GM21825 (cell line): ENCODE measurements around the gene LRRC63.
"Not testable (repeated sequence)": the region's sequence is repeated elsewhere in the genome, so short reads cannot be mapped to it uniquely, and the experiment has no call there.

Source experiments
- ATAC-seq: cut with Tn5 transposase; IDR thresholded peaks from one replicate; pipeline ENCODE4 v1.9.1; 2021; ENCODE audit warnings: mild to moderate bottlenecking, moderate library complexity; ENCODE audit not compliant: unreplicated experiment

Gene LRRC63

DNA sequence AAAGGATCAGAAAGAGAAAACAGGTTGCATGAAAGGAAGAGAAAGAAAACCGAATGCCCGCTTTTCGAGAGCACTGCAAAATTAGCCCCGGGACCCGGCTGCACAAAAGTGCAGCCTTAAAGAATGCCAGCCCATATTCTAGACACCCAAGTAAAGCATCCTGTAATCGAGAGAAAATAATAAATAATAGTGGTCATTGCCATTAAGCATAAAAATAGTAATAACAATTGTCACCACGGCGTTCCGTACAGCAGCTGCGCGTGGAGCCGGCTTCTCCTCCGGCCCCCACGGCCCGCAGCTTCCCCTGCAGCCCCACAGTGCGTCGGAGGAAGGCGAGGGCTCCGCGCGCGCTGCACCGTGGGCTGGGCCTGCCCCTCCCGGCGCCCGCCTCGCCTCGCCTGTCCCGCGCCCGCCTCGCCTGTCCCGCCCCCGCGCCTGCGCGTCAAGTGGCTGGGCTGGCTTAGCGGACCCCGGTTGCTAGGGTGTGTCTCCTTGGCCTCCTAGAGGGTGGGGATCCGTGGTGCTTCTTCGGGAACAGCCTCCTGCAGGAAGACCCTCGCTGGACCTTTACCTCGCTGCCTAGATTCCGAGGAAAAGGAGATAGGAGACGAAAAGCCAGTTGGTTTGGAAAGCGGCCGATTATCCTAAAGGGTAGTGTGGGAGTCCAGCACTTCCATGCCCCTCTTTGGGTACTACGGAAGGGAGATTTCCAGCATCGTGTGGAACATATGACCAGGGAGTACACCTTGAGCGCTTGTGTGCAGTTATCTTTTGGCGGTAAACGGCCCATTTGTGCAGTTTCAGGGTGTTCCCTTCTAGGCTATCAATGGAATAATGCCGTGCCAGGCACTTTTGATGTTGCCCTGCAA, at the start of gene LRRC63:
Gene LRRC63, plus strand, starts transcription at position 446 of the 869 bp plus-strand sequence. CDS start 1,107 bp downstream, outside the sequence.
- peak; percentile 96 for ATAC-seq

DNA sequence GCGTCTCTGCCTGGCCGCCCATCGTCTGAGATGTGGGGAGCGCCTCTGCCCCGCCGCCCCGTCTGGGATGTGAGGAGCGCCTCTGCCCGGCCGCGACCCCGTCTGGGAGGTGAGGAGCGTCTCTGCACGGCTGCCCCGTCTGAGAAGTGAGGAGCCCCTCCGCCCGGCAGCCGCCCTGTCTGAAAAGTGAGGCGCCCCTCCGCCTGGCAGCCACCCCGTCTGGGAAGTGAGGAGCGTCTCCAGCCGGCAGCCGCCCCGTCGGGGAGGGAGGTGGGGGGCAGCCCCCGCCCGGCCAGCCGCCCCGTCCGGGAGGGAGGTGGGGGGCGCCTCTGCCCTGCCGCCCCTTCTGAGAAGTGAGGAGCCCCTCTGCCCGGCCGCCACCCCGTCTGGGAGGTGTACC, 49.0 kb upstream of the LRRC63 start:
- ATAC-seq: not testable (repeated sequence)

DNA sequence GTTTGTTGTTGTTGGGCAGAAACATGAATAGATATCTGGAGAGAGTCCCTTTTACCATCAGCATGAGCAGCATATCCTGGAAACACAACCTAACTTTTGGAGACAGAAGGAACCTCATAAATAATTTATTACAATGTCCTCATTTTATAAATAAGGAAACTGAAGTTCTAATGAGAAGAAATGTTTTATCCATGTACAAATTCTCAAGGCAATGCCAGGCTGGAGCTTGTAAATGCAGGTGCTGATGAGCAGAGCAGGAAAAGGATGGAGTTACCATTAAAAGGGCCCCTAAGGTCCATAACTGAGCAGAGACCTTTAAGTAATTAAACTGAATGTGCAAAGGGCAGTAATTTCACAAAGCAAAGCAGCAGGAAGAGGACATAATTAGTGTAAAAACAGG, 47.1 kb upstream of the LRRC63 start:
- no peak for ATAC-seq

DNA sequence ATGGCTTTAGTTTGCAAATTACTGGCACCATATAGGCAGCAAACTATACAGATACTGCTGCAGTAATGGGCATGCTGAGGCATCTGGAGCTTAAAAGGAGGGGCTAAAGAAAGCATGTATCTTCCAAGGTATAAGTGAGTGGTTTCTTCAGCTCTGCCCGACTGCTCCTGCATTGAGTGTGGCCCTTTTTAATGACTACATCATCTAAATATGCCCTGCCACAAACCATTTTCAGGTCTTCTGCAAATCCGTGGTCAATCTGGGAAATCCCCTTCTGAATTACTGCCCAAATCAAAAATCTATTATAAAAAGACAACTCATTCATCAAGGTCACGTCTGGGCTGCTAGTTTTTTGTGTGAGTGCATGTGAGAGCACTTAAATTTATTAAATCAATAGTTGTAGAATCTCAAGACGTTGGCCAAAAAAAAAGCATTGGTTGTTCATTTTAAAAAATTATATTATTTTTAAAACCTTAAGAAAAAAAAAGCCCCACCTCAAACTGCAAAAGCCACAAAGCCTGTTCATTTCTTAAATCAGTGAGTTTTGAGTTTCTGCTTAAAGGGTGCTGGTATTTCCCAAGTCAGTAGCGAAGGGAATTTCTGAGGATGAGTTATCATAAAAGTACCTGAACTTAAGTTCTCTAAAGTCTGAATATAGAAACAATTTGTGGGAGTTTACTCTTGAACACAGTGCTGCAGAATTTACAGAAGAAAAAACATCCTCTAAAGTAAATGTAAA, 46.1 kb upstream of the LRRC63 start:
- ATAC-seq: peak; percentile 46

GRCh38 chr13:46166224-46166584, 45.5 kb upstream of the LRRC63 start:
- ATAC-seq: no peak

GRCh38 chr13:46166947-46167610, 44.6 kb upstream of the LRRC63 start:
- ATAC-seq: no peak

GRCh38 chr13:46168341-46168740, 43.4 kb upstream of the LRRC63 start:
- ATAC-seq: peak; percentile 42

GRCh38 chr13:46168783-46169182, 42.9 kb upstream of the LRRC63 start:
- no peak for ATAC-seq

GRCh38 chr13:46169758-46170157, 42.0 kb upstream of the LRRC63 start:
- ATAC-seq: no peak

GRCh38 chr13:46170268-46170667, 41.5 kb upstream of the LRRC63 start:
- no peak for ATAC-seq

GRCh38 chr13:46170687-46171086, 41.0 kb upstream of the LRRC63 start:
- no peak for ATAC-seq

DNA sequence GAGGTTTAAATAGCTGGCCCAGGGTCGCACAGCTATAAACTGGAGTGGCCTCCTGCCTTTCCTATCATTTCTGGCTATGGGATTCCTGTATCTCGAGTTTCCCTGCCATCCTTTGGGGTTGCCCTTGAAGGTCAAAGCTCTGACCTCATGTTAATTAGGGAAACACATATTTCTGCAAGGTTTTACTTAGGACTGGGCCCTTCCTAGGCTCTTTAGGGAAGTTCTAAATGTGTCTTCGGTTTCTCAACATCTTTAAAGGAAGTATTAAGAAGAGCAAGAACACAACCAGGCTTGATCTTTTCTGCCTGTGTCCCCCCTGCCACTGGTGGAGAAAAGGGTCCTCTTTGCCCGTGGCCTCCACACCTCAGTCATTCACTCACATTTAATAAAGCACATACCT, 40.5 kb upstream of the LRRC63 start:
- no peak for ATAC-seq

DNA sequence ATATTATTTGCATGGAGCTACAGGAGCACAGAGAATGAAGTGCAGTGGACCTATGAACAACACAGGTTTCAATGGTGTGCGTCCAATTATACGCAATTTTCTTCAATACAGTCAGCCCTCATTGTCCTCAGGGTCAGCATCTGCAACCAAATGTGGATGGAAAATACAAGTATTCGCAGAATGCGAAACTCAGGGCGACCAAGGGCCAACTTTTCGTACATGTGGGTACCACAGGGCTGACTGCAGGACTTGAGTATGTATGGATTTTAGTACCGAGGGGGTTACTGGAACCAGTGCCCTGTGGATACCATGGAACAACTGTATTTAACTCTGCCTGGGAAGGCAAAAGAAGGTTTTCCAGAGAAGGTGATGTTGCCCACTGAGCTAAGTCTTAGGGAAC, 40.0 kb upstream of the LRRC63 start:
- ATAC-seq: no peak

DNA sequence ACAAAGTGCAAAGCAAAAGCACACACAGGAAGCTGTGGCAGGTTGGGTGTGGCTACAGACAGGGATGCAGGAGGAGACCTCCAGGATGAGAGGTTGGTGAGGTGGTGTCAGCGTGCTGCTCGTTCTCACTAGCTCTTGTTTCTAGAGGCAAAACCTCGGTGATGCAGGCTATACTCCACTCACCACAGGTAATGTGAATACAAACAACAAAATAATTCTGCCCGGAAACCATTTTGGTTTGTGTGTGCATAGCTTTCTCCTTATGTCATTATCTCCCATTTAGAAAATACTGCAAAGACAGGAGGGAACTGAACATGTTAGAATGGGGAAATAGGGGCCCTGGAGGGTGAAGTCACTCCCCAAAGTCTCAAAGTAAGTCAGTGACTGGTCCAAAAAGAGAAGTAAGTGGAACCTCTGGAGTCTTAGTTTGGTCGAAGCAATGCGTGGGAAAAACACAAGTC, 39.2 kb upstream of the LRRC63 start:
- peak; percentile 22 for ATAC-seq

DNA sequence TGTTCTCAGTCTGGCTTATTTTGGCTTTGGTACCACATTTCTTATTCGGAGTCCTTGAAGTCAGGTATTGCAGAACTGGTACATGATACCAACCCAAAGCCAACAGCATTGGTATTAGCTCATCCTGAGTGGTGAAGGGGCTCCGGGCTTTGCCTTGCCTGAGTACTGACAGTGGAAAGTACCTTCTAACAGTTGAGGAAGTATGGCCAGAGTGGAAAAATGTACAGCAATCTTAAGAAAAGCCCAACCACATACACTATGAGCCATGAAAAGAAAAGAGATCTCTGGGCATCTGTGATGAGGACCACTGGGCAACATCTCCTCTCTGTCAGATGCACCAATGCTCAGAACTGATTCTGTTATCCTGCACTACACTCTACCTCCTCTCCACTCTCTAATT, 38.1 kb upstream of the LRRC63 start:
- peak; percentile 32 for ATAC-seq

GRCh38 chr13:46176756-46177155, 35.0 kb upstream of the LRRC63 start:
- ATAC-seq: peak; percentile 30

DNA sequence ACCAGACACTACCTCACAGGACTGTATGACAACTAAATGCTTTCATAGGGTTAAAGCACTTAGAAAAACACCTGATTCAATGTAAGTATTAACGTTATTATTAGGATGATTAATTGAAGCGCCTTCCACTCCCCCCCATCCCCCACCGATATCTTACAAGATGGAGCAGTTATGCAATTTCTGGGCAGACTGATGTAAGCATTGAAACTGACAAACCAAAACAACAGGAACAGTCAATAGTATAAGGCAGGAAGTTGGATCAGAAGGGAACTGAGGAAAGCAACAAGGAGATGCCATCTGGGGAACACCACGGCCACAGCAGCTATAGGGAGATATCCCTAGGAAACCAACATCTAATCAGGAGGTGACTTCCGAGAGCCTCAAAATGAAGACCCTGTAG, 33.6 kb upstream of the LRRC63 start:
- no peak for ATAC-seq

DNA sequence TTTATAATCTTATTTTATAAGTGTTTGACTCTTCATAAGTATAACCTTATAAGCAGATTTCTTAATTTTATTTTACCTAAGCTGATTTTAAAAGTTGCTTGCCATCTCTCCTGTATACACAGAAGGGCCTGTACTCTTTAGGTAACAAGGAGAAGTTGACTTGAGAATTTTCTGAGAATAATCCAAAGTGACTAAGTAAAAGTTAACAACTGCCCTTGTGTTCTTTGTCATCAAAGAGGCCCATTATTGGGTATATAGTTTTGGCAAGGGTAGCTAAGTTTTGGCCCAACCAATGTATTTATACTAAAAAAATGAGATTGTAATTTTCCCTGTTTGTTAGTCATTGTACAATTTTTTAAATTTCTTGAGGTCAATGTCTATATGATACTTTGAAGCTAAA, 32.9 kb upstream of the LRRC63 start:
- no peak for ATAC-seq

DNA sequence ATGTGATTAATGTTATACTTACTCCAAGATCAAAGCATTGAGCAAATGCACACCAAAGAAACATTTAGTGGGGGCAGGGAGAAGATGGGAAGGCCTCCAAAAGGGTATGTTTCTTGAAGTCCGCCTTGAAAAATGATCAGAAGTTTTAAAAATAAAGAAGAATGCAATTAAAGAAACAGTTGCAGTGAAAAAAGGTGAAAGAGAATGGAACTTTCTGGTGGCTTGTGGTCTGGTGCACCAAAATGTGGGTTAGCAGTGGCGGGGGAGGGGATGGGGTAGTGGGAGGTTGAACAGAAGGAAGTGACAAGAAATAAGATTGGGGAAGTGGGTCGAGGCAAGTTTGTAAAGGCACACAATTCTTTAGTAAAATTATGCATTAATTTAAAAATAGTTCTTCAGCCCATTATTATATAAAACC, 32.2 kb upstream of the LRRC63 start:
- ATAC-seq: no peak

GRCh38 chr13:46179969-46180763, 31.6 kb upstream of the LRRC63 start:
- ATAC-seq: no peak

DNA sequence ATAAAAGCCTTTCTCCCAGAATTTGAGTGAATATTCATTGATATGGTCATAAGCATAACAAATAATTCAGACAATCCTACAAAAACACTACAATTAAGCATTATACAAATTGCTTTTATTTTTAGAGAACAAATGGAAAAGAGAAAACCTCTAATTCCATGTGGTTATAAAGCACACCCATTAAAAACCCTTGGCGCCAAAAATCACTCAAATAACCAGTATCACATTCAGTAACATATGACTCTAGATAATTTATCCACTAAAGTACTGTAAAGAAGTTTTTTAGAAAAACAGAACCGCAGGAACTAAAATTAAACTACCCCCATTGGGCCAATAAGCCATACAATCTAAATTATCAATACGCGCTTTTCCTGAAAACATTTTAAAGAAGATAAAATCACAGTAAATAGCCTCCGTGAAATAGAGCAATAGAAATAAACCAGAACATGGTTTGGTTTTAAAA, 30.3 kb upstream of the LRRC63 start:
- no peak for ATAC-seq
